ENCODE measurements around the gene CENPX.

CENPX gene

DNA sequence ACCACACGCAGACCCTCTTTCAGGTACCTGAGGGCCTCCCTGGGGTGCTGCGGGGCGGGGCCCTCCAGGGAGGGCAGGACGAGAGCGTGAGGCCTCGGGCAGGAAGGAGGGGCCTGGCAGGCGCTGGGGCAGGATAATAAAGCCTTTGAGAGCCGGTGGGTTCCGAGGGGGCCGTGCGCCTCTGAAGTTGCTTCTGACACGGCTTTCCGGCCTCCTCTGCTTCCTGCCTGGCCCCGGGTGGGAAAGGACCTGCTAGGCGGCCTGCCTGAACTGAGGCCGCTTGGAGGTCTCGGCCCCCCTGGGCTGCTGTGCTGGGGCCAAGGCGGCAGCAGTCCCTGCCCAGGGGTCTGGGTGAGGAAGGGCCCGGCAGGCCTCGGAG lies 10.4 kb downstream of the CENPX start:
- no peak for DNase-seq (ENCODE audit: low read depth in 3 of 3)

- DNase-seq (ENCODE audit: low read depth in 3 of 3), result no peak
Measured at GRCh38 chr17:82011617-82012187, 11.0 kb downstream of the CENPX start.

DNA sequence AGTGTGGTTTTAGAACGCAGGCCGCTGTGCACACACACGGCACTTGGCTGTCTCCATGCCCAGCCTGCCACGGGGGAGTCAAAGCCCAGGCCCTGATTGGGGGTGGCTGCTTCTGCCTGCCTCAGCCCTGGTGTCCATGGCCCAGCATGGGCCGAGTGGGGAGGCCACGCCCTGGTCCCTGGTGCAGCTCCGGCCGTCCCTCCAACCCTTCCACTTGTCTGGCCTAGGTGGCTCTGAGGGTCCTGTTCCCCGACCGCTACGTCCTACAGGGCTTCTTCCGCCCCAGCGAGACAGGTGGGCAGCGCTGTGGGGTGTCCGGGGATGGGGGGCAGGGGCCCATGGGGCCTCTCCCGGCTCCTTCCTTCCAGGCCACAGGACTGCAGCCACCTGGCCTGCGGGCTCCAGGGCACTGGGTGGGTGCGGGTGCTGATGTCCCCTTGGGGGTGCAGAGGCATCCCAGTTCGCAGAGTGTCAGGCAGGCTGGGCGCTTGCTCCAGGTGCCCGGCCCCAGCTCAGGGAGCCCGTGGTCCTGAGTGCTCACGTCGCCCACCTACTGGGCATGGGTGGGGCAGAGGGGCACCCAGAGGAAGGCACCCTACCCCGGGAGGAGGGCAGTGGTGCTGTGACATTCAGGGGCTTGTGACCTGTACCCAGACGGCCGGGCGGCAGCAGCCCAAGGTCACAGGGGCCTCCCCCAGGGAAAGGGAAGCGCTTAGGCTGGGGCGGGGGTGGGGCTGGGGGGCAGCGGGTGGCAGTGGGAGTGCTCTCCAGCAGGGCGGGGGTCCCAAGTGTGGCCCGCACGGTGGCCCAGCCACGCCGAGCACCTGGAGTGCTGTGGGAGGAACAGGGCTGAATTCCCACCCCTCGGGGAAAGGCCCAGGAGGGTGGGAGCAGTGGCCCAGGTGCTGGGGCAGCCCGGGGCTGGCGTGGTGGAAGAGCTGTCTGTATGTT lies 11.8 kb downstream of the CENPX start:
- no peak for DNase-seq (ENCODE audit: low read depth in 3 of 3)

- no peak for DNase-seq (ENCODE audit: low read depth in 3 of 3)
Measured at GRCh38 chr17:82009413-82009812, 13.3 kb downstream of the CENPX start.

DNA sequence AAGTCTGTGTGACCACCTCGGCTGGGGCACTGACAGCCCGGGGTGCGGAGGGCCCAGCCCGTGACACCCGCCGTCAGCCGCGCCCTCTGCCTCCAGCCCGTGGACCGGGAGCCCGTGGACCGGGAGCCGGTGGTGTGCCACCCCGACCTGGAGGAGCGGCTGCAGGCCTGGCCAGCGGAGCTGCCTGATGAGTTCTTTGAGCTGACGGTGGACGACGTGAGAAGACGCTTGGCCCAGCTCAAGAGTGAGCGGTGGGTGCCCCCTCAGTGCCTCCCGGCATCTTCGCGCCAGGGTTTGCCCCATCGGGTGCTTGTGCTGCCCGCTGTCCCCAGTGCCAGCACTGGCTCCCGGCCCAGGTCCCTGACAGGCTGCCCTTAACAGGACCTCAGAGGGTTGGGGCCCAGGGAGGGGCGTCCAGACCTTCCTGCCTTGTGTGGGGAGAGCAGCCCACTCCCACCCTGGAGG lies 13.7 kb downstream of the CENPX start:
- no peak for DNase-seq (ENCODE audit: low read depth in 3 of 3)

DNA sequence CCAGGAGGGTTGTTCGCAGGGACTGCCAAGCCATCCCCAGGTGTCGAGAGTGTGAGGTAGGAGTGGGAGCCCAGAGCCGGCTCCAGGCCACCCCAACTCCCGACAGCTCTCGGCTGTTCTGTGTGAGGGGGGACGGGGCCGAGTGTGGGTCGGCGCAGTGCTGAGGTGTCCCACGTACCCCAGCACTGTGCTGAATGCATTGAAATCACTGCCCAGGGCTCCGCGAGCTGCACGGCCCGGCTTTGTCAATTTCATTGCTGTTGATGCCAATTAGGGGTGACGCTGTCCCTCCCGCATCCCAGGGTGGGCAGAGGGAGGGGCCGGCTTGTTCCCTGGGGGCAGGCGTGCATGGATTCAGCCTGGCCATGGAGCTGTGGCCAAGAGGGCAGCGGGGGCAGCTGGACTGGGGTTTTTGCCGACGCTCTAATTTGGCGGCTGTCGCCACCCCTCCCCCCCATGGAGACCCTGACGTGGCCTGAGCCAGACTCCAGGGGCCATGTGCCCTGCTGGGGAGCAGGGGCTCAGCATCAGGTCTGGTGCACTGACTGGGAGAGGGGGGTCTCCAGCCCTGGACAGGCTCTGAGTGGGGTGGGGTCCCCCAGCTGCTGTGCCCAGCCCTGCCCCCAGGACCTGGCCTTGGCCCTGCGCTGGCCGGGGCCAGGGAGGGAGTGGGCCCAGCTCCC lies 14.3 kb downstream of the CENPX start:
- DNase-seq (ENCODE audit: low read depth in 3 of 3), result no peak

DNA sequence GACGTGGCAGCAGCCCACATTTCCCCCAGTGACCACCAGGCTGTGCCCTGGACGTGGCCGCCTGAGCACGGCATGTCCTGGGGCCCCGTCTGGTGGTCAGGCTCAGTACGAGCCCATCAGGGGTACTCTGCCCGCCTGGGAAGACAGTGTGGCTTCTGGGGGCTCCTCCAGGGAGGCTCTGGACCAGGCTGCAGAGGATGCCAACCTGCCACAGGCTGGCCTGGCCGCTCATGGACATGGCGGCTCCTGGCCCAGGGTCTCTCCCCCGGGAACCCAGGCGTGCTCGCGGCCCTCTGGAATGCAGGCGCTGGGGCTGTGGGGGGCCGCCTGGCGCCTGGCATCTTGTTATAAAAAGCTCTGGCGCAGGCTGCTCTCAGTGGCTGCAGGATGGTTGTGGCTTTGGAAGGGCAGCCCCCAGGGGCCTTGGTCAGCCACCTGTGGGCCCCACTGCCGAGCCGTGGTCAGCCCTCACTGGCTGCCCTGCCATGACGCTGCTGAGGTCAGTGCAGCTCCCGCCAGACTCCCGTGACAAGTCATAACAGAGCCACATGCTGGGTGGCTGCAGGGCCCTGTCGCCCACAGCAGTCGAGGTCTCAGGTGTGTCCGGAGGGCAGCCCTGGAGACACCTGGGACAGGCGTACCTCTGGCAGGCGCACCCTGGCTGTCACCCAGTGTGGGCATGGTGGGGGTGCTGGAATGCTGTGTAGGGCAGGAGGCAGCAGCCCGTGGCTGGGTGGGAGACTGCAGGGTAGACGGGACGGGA lies 15.0 kb downstream of the CENPX start:
- no peak for DNase-seq (ENCODE audit: low read depth in 3 of 3)

- no peak for DNase-seq (ENCODE audit: low read depth in 3 of 3)
Measured at GRCh38 chr17:82007228-82007494, 15.5 kb downstream of the CENPX start.

GRCh38 chr17:82006468-82007227 lies 16.0 kb downstream of the CENPX start:
- no peak for DNase-seq (ENCODE audit: low read depth in 3 of 3)

DNA sequence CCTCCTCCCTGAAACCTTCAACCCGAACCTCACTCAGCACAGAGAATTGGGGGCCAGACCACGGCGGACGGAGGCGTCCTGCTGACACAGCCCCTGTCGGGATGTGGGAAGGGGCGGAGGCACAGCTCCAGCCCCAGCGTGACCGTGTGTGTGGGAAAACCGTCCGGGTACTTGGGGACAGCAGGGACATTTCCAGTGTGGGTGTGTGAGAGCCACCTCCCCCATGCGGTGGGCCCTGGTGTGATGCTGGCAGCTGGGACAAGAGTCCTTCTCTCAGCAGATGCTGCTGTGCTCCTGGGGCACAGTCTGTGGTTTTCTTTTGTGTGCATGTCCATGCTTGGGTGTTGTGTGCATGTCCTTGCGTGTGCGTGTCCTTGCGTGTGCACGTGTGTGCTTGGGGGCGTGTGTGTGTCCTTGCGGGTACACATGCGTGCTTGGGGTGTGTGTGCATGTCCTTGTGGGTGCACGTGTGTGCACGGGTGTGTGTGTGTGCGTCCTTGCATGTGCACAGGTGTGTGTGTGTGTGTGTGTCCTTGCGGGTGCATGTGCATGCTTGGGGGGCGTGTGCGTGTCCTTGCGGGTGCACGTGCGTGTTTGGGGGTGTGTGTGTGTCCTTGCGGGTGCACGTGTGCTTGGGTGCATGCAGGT lies 16.9 kb downstream of the CENPX start:
- no peak for DNase-seq (ENCODE audit: low read depth in 3 of 3)

GRCh38 chr17:82004517-82005455 lies 17.9 kb downstream of the CENPX start:
- no peak for DNase-seq (ENCODE audit: low read depth in 3 of 3)

GRCh38 chr17:82003411-82004381 lies 19.0 kb downstream of the CENPX start:
- DNase-seq (ENCODE audit: low read depth in 3 of 3), result peak in 2 of 3 donors; percentile 15 to 24

GRCh38 chr17:82001571-82002056 lies 21.1 kb downstream of the CENPX start:
- DNase-seq (ENCODE audit: low read depth in 3 of 3), result no peak

GRCh38 chr17:82000803-82001570 lies 21.7 kb downstream of the CENPX start:
- no peak for DNase-seq (ENCODE audit: low read depth in 3 of 3)

DNA sequence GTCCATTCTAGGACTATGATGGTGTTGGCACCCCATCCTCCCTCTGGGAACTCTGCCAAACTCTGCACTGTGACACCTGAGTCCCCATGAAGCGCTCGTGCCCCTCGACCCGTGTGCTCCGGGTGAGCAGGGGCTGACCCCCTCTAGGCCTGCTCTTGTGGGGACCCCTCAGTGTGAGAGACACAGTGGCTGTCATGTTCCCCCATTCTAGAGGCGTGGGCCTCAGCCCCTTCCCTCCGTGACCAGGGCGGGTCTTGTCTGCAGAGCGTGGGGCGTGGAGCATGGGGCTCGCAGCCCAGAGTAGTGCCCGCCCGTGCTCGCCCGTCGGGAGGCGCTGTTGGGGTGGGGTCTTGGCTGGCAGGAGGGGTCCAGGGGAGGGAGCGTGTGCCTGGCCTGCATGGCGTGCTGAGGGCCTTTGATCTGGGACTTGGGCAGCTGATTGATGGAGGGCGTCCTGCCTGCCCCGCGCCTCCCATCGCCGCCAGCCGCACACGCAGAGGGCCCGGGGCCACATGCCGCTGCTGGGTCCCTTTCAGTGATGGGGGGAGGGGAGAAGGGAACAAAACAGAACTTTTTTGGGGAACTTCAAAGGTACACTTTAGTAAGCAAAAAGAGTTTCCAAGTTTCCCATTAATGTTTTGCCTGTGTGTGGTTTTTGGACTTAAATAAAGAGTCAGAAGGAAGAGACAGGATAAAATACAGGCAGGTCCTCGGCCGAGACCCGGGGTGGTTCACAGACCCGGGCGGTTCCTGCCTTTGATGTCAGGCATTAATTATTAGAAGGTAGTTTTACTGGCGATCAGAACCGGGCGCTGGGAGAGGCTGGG lies 22.5 kb downstream of the CENPX start:
- no peak for DNase-seq (ENCODE audit: low read depth in 3 of 3)

- DNase-seq (ENCODE audit: low read depth in 3 of 3), result no peak
Measured at GRCh38 chr17:81999587-81999975, 23.1 kb downstream of the CENPX start.

Measured in stimulated activated CD4-positive, alpha-beta T cell treated with anti-CD3 and anti-CD28 coated beads, TNF-alpha, amount 100 ng/mL, for 48 hours (primary cell).